HFF-Myc (cell line): ENCODE measurements around the gene TTLL3.

Experiments used
- DNase-seq: peaks from one replicate; pipeline ENCODE4 v3.0.0-alpha.2; 2011; ENCODE audit warnings: low read depth; ENCODE audit errors: extremely low read depth
- H3K4me3 ChIP-seq: replicated peaks from 2 replicates; pipeline ENCODE4 v1.5.1; 2011; ENCODE audit warnings: low read depth, mild to moderate bottlenecking, control low read depth, low read length
- TF ChIP-seq, protein P1 (sequence below): IDR thresholded peaks from 2 replicates; pipeline ENCODE4 v1.5.1; 2012; ENCODE audit warnings: mild to moderate bottlenecking, low read depth, low read length, control low read depth; ENCODE audit errors: missing control alignments

TTLL3 gene

DNA sequence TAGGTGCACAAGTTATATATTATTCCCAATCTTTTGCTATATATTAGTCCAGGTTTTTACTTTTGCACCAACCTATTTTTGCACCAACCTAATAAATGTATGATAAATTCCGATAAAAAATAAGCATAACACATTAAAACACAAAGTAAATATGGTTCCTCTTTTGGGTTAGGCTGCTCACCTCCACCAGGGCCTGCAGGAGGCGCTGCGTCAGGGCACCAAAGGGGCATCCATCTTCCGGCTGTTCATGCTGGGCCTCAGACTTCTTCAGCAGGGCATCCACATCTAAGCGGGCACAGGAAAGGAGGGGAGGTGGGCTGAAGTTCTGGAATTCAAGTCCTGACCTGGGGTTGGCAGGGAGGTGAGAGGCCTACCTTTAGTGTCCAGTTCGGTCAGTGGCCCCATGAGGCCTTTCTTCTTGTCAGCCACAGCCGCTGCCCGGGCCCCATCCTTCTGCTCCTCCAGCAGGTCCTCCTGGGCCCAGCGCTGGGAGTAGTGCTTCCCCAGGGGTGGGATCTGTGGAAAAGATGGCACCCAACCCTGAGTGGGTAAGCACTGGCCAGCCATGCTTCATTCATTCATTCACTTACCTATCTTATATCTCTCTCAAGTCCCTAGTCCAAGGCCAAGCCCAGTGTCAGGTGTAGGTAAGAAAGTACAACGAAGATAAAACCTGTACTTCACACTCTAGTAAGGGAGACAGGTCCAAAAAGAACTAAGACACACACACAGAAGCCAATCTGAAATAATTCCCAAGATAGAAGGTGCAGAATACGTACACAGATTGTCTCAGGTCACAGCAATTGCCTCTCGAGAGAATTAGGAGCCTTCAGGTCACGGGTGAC, 23.0 kb upstream of the TTLL3 start:
- TF ChIP-seq, protein P1, sequence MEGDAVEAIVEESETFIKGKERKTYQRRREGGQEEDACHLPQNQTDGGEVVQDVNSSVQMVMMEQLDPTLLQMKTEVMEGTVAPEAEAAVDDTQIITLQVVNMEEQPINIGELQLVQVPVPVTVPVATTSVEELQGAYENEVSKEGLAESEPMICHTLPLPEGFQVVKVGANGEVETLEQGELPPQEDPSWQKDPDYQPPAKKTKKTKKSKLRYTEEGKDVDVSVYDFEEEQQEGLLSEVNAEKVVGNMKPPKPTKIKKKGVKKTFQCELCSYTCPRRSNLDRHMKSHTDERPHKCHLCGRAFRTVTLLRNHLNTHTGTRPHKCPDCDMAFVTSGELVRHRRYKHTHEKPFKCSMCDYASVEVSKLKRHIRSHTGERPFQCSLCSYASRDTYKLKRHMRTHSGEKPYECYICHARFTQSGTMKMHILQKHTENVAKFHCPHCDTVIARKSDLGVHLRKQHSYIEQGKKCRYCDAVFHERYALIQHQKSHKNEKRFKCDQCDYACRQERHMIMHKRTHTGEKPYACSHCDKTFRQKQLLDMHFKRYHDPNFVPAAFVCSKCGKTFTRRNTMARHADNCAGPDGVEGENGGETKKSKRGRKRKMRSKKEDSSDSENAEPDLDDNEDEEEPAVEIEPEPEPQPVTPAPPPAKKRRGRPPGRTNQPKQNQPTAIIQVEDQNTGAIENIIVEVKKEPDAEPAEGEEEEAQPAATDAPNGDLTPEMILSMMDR: peak; percentile 69
- DNase-seq: no peak

DNA sequence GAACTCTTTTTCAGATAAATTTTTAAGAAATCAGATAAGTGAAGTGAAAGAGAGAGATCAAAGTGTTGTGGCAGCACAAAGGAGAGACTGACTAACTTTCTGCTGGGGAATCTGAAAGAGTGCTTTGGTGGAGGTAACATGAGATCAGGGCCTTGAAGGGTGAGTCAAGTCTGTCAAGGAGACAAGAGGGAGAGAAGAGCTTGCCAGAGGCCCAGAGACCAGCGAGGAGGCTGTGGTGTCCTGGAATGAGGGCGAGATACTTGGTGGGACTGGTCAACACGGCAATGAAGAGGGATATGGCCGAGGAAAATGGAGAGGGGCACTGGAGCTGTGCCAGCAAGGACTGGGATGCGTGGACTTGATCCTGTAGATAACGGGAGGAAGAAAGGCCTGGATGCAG, 22.3 kb upstream of the TTLL3 start:
- TF ChIP-seq, protein P1: no peak
- DNase-seq: no peak
- H3K4me3 ChIP-seq: no peak overlapping the region

More for the DNA sequence above, 23.0 kb upstream of the TTLL3 start:
- H3K4me3 ChIP-seq: no peak overlapping the region

- H3K4me3 ChIP-seq: peak overlapping the region; percentile 81
- TF ChIP-seq, protein P1: no peak
- no peak for DNase-seq
Observed at GRCh38 chr3:9791127-9791526, 18.9 kb upstream of the TTLL3 start.

GRCh38 chr3:9791790-9792404, 18.2 kb upstream of the TTLL3 start:
- TF ChIP-seq, protein P1: no peak

DNA sequence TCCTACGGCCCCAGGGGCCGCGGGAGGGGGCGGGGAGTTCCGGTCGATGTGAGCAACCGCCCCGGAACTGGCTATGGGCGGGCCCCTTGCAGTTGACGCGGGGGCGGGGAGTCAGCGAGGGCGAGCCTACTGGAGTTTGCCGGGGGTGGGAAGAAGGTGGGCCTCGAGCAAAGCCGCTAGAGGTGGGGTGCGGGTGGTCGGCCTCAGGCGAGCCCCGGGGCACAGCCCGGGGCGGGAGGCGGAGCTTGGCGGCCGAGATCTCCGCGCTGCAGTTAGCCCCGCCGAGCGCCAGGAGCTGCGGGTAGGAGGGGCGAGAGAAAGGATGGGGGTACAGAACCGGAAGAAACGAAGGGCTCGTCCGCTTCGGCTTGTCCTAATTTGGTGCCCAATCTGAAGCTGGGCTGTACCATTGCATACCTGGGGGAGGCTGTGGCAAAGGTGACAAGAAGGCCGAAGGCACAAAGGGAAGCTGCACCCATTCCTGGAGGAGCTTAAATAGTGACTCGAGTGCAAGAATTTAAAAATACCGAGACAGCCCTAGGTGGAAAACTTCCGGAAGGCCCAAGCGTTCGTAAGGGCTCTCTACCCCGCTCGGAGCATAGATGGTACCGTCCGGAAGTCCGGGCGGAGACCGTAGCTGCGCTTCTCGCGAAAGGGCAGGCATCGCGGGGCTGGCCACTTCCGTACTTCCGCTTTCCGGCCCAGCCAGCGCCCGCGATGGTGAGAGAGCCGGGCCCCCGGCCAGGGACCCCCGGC, 17.5 kb upstream of the TTLL3 start, which contains the start of the genes ARPC4 and TADA3:
ARPC4 (plus strand) TSS at position 678 of the 756 bp plus-strand sequence; CDS start at position 718, 40 bp downstream.
TADA3 (minus strand) TSS at position 69 of the 756 bp plus-strand sequence. CDS start 1,007 bp downstream, outside the sequence.
- peak; percentile 91 for DNase-seq
- peak within 1 kb of the TSS; percentile 81 for H3K4me3 ChIP-seq
- TF ChIP-seq, protein P1: no peak

More at GRCh38 chr3:9791790-9792404, 18.2 kb upstream of the TTLL3 start:
- H3K4me3 ChIP-seq: peak overlapping the region; percentile 81
- DNase-seq: no peak

DNA sequence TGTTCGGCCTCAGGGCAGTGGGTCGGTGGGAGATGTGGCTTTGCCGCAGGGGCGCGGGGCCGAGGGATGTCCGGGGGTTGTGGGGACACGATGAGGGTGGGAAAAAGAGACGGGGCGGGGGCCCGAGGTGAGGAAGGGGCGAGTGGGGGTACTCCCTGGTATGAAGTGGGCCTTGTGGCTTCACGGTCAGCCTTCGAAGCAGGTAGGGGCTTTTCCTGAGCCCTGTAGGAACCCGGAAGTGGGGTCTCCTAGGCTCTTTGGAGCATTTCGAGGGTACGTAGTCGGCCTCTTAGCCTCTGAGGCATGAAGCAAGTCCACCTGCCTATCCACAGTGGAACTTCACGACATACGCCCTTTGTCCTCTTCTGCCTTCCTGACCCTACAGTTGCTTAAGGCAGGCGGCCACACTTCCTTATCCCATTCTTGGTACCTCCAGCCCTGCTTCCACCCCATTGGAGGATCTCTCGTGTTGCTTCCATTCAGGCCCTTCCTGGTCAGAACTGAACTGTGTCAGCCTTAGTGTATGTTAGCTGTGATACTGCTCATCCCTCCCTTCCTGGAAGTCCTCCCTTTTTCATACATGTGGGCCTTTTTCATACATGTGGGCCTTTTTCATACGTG, 16.8 kb upstream of the TTLL3 start:
- no peak for DNase-seq
- TF ChIP-seq, protein P1: no peak
- peak overlapping the region; percentile 81 for H3K4me3 ChIP-seq
